Lower leg skin (tissue), 3 donors: ENCODE measurements around the gene CLSTN1.

Source experiments
- POLR2A ChIP-seq, 2 donors: fragments of 450-650 bp; IDR thresholded peaks; one replicate each; pipeline ENCODE4 v1.6.1; 2016 to 2017; ENCODE audit warnings: antibody characterized with exemption in 2 of 2, mild to moderate bottlenecking in 1 of 2, moderate library complexity in 1 of 2
- TF ChIP-seq, protein P1 (sequence below), 3 donors: fragments of 450-650 bp; IDR thresholded peaks; one replicate each; pipeline ENCODE4 v1.5.1; 2016; ENCODE audit warnings: antibody characterized with exemption in 3 of 3, mild to moderate bottlenecking in 3 of 3, moderate library complexity in 2 of 3

DNA sequence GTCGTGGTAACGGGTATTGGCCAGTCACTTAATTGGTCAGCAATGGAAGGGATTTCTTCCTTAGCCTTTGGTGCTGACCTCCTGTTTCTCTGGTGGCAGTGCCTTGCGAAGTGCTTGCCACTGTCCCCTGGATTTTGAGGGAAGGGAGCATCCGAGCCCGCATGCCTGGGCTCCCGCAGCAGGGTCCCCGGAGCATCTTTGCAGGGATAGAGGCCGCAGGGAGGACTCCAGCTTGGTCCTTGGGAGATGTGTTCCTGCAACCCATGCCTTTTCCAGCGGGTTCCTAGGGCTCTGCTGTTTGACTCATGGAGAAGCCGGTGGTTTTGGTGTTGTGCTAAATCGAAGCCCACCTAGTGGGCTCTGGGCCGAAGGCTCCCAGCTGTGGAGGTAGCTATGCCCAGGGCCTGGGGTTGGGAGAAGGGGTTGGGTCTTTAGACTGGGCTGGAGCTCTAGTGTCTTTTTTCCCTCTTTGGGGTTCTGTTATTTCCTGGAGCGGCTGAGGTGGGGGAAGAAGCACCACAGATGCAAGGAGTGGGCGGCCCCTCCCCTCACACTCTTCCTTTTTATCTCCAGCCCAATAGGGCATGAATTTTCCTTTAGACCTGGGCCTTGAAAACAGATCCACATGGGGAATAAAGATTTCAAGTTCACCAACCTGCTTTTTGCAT is 133.2 kb downstream of the CLSTN1 start:
- TF ChIP-seq, protein P1, sequence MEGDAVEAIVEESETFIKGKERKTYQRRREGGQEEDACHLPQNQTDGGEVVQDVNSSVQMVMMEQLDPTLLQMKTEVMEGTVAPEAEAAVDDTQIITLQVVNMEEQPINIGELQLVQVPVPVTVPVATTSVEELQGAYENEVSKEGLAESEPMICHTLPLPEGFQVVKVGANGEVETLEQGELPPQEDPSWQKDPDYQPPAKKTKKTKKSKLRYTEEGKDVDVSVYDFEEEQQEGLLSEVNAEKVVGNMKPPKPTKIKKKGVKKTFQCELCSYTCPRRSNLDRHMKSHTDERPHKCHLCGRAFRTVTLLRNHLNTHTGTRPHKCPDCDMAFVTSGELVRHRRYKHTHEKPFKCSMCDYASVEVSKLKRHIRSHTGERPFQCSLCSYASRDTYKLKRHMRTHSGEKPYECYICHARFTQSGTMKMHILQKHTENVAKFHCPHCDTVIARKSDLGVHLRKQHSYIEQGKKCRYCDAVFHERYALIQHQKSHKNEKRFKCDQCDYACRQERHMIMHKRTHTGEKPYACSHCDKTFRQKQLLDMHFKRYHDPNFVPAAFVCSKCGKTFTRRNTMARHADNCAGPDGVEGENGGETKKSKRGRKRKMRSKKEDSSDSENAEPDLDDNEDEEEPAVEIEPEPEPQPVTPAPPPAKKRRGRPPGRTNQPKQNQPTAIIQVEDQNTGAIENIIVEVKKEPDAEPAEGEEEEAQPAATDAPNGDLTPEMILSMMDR (IDR thresholded peaks at IDR 0.05): no peak
- TF ChIP-seq POLR2A (IDR thresholded peaks at IDR 0.05): no peak
